SH-SY5Y (cell line): Measurements from ENCODE around the gene GAS2L2.

Experiments
- GATA2 ChIP-seq: IDR thresholded peaks from 2 replicates; pipeline ENCODE4 v1.6.1; 2011; ENCODE audit warnings: mild to moderate bottlenecking, low read depth, low read length
- GATA3 ChIP-seq: IDR thresholded peaks from 2 replicates; pipeline ENCODE4 v1.6.1; 2011; ENCODE audit warnings: low read depth, mild to moderate bottlenecking, low read length, moderate library complexity

- TF ChIP-seq GATA3 = no peak
- no peak for TF ChIP-seq GATA2
Measured at GRCh38 chr17:35710950-35711349, 42.1 kb downstream of the GAS2L2 start.
